ENCODE measurements around the gene IMMP2L. TPM values are rescaled to one million over a fixed set of nuclear protein-coding genes. Genes with fewer than 3 reads are reported as not detected.

IMMP2L gene
- total and polyA plus RNA-seq, 2 of the 4 experiments (the other 2 are of a cell fraction), result 5.8 to 9.3 TPM

DNA sequence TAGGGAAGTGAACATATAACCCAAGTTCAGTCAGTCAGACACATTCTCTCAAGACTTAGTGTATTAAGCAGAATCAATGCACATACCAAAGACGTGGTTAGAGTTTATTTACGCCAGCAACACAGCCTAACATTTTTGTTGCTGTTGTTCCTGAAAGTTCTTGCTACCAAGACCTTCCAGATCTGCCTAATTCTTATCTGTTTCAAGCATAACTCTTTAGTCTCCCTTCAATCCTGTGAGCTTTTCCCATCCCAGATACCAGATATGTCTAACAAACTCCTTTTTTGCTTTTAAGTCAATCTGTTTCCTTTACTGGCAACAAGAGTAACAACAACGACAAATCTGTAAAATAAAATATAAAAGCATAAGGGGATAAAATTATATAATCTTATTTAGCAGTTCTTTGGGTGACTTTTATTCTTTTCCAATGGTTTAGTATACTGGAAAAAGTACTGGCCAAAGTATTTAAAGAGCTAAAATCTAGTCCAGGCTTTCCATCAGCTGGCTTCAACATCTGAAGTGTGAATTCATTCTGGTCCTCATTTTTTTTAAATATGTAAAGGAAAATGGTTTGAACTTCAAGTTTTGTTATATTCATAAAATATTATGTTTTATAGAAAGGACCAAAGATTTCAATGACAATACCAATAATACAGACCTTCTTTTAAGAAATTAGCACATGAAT is 193.8 kb downstream of the IMMP2L start:
- no peaks in the 10 kb centered on the region for H3K27me3 ChIP-seq (ENCODE audit: control insufficient read depth, insufficient read depth, low read length)
- intact Hi-C loops (cut with micrococcal nuclease) (no loop called here), in situ Hi-C loops (cut with MboI; ENCODE audit: low sequenced_read_pairs) (no loop called here), dilution Hi-C loops (cut with HindIII; ENCODE audit: low sequenced_read_pairs, unreplicated experiment) (no loop called here)
- no peak overlapping the region for H3K27ac ChIP-seq (ENCODE audit: insufficient read depth, low read length)
- no peaks in the 10 kb centered on the region for H4K20me1 ChIP-seq (ENCODE audit: insufficient read depth, low read length)
- no peaks in the 10 kb centered on the region for H3K36me3 ChIP-seq (ENCODE audit: control insufficient read depth, insufficient read depth, low read length)
- H2BK120ac ChIP-seq (ENCODE audit: low read depth, low read length), result no peak overlapping the region
- H2AK5ac ChIP-seq (ENCODE audit: low read depth, low read length), result no peak overlapping the region
- no peak overlapping the region for H3K23ac ChIP-seq (ENCODE audit: low read depth, low read length)
- no peak overlapping the region for H2BK5ac ChIP-seq (ENCODE audit: low read depth, low read length, poor library complexity, severe bottlenecking)
- 100% methylated on average over 1 of the region's 3 CpGs; no CpG with 5 or more reads in 1 of the 2 experiments for WGBS, 2 experiments (ENCODE audit: extremely low coverage in 2 of 2, insufficient read length in 1 of 2)
- no peak overlapping the region for H4K8ac ChIP-seq (ENCODE audit: low read depth in 2 of 2, low read length in 2 of 2)
- no peak overlapping the region for H3K4me3 ChIP-seq (ENCODE audit: insufficient read depth, low read depth, low read length)
- no peaks in the 10 kb centered on the region; a peak in 1 of 4 replicates for H3K79me1 ChIP-seq (ENCODE audit: low read depth in 1 of 2, low read length in 2 of 2)
- H3K9me1 ChIP-seq (ENCODE audit: insufficient read depth, low read length), result no peaks in the 10 kb centered on the region; the same call in 1 of the 2 replicates
- no peaks in the 10 kb centered on the region for H3K9me3 ChIP-seq (ENCODE audit: control insufficient read depth, insufficient read depth, low read length)
- H3K4me2 ChIP-seq (ENCODE audit: low read depth, low read length), result no peak overlapping the region
- BruUV-seq (replicated peaks), result no TSS peak
- CTCF ChIA-PET, result no interaction called here
- no peak overlapping the region for H3K18ac ChIP-seq (ENCODE audit: low read depth, low read length)
- POLR2A ChIA-PET (ENCODE audit: unreplicated experiment), result no interaction called here
- H2AFZ ChIP-seq (replicated peaks; ENCODE audit: low read length, poor library complexity), result no peak overlapping the region
- TF ChIP-seq POLR2A (IDR thresholded peaks at IDR 0.05; ENCODE audit: low read depth, low read length) (no peak), MAZ (IDR thresholded peaks at IDR 0.05; ENCODE audit: borderline replicate concordance, low read depth, low read length) (no peak), BHLHE40 (IDR thresholded peaks at IDR 0.05; ENCODE audit: low read depth, low read length) (no peak)
- TF ChIP-seq, protein P1, sequence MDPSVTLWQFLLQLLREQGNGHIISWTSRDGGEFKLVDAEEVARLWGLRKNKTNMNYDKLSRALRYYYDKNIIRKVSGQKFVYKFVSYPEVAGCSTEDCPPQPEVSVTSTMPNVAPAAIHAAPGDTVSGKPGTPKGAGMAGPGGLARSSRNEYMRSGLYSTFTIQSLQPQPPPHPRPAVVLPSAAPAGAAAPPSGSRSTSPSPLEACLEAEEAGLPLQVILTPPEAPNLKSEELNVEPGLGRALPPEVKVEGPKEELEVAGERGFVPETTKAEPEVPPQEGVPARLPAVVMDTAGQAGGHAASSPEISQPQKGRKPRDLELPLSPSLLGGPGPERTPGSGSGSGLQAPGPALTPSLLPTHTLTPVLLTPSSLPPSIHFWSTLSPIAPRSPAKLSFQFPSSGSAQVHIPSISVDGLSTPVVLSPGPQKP (IDR thresholded peaks at IDR 0.05; ENCODE audit: borderline replicate concordance, low read depth, low read length), result no peak
- no peak overlapping the region for H2BK15ac ChIP-seq (ENCODE audit: low read depth, low read length)
- no peak overlapping the region for H3K4ac ChIP-seq (ENCODE audit: low read depth, low read length)
- H3K56ac ChIP-seq (ENCODE audit: extremely low read depth, insufficient read depth, low read length), result no peak overlapping the region
- peaks cover 3% of the 10 kb centered on the region; the same call in 1 of the 2 replicates for H3K4me1 ChIP-seq (ENCODE audit: control insufficient read depth, insufficient read depth, low read length)
- H2AK9ac ChIP-seq (replicated peaks; ENCODE audit: low read depth, low read length, poor library complexity), result no peak overlapping the region
- no peak overlapping the region for H4K5ac ChIP-seq (ENCODE audit: low read depth, low read length)
- H2BK20ac ChIP-seq (ENCODE audit: low read depth, low read length), result no peak overlapping the region
- H4K91ac ChIP-seq (ENCODE audit: insufficient read depth, low read depth, low read length), result no peak overlapping the region
- DNase-seq, result no peak
- H3K9ac ChIP-seq (ENCODE audit: low read depth, low read length), result no peak overlapping the region
- no peak overlapping the region for H3K14ac ChIP-seq (replicated peaks; ENCODE audit: low read depth, low read length)
- no peak for ATAC-seq (ENCODE audit: low read depth)
